Neural cell (in vitro differentiated cells): ENCODE data around the gene OBI1. TPM values are rescaled to one million over a fixed set of nuclear protein-coding genes. Genes with fewer than 3 reads are reported as not detected.

Experiments
- H2AFZ ChIP-seq: fragments of 200-600, 300-800 bp; sonication (generic), shearing (Covaris generic); 2 replicates; pipeline ENCODE4 v1.6.0; 2014; ENCODE audit warnings: low read depth, mild to moderate bottlenecking, antibody characterized with exemption, low read length, moderate library complexity
- H3F3A ChIP-seq: fragments of 200-600 bp; shearing (Covaris generic); 2 replicates; pipeline ENCODE4 v1.6.1; 2016; ENCODE audit warnings: mild to moderate bottlenecking, moderate library complexity, mixed read lengths, antibody characterized with exemption, low read length; ENCODE audit not compliant: insufficient read depth, poor library complexity, severe bottlenecking
- H3K27ac ChIP-seq: fragments of 200-600, 300-800 bp; sonication (generic), shearing (Covaris generic); 2 replicates; pipeline ENCODE4 v1.5.1; 2014; ENCODE audit warnings: mild to moderate bottlenecking, low read length, moderate library complexity
- H3K27me3 ChIP-seq: fragments of 300-800, 200-600 bp; sonication (generic), shearing (Covaris generic); 2 replicates; pipeline ENCODE4 v1.6.0; 2014; ENCODE audit warnings: mild to moderate bottlenecking, low read depth, low read length, moderate library complexity; ENCODE audit not compliant: insufficient read depth
- H3K36me3 ChIP-seq: fragments of 300-800, 200-600 bp; sonication (generic), shearing (Covaris generic); 2 replicates; pipeline ENCODE4 v1.5.1; 2014; ENCODE audit warnings: mild to moderate bottlenecking, antibody characterized with exemption, low read length, moderate library complexity; ENCODE audit not compliant: insufficient read depth
- H3K4me2 ChIP-seq: fragments of 300-800, 200-600 bp; sonication (generic), shearing (Covaris generic); 2 replicates; pipeline ENCODE4 v1.6.0; 2014; ENCODE audit warnings: mild to moderate bottlenecking, low read length
- H3K4me3 ChIP-seq: fragments of 300-800, 200-600 bp; sonication (generic), shearing (Covaris generic); 2 replicates; pipeline ENCODE4 v1.5.1; 2014; ENCODE audit warnings: mild to moderate bottlenecking, low read length, moderate library complexity
- H3K79me2 ChIP-seq: fragments of 200-600 bp; shearing (Covaris generic); replicated peaks from 2 replicates; pipeline ENCODE4 v1.6.0; 2014; ENCODE audit warnings: mild to moderate bottlenecking, low read length, moderate library complexity; ENCODE audit not compliant: insufficient read depth
- H3K9ac ChIP-seq: fragments of 300-800, 200-600 bp; sonication (generic), shearing (Covaris generic); 2 replicates; pipeline ENCODE4 v1.6.1; 2016; ENCODE audit warnings: mild to moderate bottlenecking, low read length, mixed read lengths
- H3K9me2 ChIP-seq: fragments of 200-600 bp; shearing (Covaris generic); 2 replicates; pipeline ENCODE4 v1.6.1; 2016; ENCODE audit warnings: mild to moderate bottlenecking, low read length, mixed read lengths; ENCODE audit not compliant: insufficient read depth
- H3K9me3 ChIP-seq: fragments of 200-600, 300-800 bp; sonication (generic), shearing (Covaris generic); 2 replicates; pipeline ENCODE4 v1.6.1; 2016; ENCODE audit warnings: mild to moderate bottlenecking, mixed run types, low read length, moderate library complexity, mixed read lengths
- H4K20me1 ChIP-seq: fragments of 200-600 bp; shearing (Covaris generic); 2 replicates; pipeline ENCODE4 v1.6.1; 2016; ENCODE audit warnings: mild to moderate bottlenecking, mixed run types; ENCODE audit not compliant: insufficient read depth
- EP300 ChIP-seq: fragments of 450-650 bp; conservative IDR thresholded peaks from 2 replicates; pipeline ENCODE4 v1.6.1; 2014; ENCODE audit warnings: antibody characterized with exemption, mild to moderate bottlenecking, moderate library complexity; ENCODE audit not compliant: poor library complexity, severe bottlenecking
- EZH2 ChIP-seq: fragments of 200-600, 300-800 bp; shearing (Covaris generic), sonication (generic); IDR thresholded peaks from 2 replicates; pipeline ENCODE4 v1.6.1; 2014; ENCODE audit warnings: antibody characterized with exemption, low read length, borderline replicate concordance, mild to moderate bottlenecking; ENCODE audit not compliant: insufficient read depth, poor library complexity, severe bottlenecking
- MXI1 ChIP-seq: fragments of 450-650 bp; conservative IDR thresholded peaks from 2 replicates; pipeline ENCODE4 v1.6.1; 2014; ENCODE audit warnings: antibody characterized with exemption, mild to moderate bottlenecking; ENCODE audit not compliant: poor library complexity, severe bottlenecking
- POLR2AphosphoS5 ChIP-seq: IDR thresholded peaks from 2 replicates; pipeline ENCODE4 v1.6.1; 2012
- RAD21 ChIP-seq: fragments of 450-650 bp; conservative IDR thresholded peaks from 2 replicates; pipeline ENCODE4 v1.6.1; 2014; ENCODE audit warnings: antibody characterized with exemption, mild to moderate bottlenecking, moderate library complexity
- SMC3 ChIP-seq: fragments of 450-650 bp; conservative IDR thresholded peaks from 2 replicates; pipeline ENCODE4 v1.6.1; 2014; ENCODE audit warnings: antibody characterized with exemption, mild to moderate bottlenecking, moderate library complexity; ENCODE audit not compliant: poor library complexity
- TAF1 ChIP-seq: IDR thresholded peaks from 2 replicates; pipeline ENCODE4 v1.6.1; 2012; ENCODE audit warnings: low read depth
- polyA plus RNA-seq: library from polyadenylated mRNA; depleted of rRNA; stranded (reverse); fragments of >200 nt; gene quantifications from 2 replicates; pipeline ENCODE4 v1.2.3, GENCODE V29; 2014
- TF ChIP-seq, protein P1 (sequence below): IDR thresholded peaks from 2 replicates; pipeline ENCODE4 v1.6.1; 2012; ENCODE audit warnings: borderline replicate concordance
- TF ChIP-seq, protein P2 (sequence below): fragments of 450-650 bp; IDR thresholded peaks from 2 replicates; pipeline ENCODE4 v1.5.1; 2014; ENCODE audit warnings: antibody characterized with exemption, mild to moderate bottlenecking, moderate library complexity; ENCODE audit not compliant: poor library complexity, severe bottlenecking

The OBI1 gene
- polyA plus RNA-seq, 1 donor from 2014 or later, result 40.1 TPM

DNA sequence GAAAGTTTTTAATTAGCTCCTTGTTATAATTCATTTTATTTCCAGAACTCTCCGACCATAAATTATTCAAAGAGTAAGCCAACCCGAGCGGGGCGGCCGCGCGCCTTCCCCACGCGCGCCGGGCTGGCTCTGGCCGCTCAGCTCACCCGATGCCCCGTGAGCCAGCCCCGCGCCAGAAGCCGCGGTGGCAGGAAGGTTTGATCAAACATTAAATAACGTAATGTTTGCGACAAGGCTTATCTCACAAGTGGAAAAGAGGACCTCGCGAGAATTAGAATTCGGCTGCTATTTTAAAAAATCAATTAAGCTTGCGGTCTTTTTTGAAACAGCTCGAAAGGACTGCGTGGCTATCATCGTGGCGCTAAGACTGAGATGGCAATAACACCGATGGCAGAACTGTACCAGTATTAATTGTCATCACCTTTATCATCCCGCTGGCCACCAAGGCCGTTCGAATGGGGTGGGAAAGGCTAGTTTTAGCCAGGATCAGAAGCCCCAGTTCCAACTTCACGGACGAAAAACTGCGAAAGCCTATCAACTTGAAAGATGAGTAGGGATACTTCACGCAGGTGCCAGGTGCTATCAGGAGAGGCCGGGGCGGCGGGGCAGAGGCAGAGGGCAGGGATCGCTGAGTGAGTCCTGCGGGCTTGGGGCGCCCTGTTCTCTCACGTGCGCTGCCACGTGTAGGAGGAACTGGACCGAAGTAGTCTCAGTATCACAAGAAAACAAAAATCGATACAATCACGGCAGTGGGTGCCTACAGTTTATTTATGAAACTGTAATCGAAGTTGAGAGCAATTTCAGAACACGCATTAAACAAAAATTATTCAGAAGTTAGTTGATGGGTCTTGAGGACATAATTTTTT is 62.0 kb downstream of the OBI1 start:
- Histone ChIP-seq H3K9ac (no peak overlapping the region), H3F3A (no peaks in the 10 kb centered on the region), H3K4me3 (no peak overlapping the region), H2AFZ (no peak overlapping the region), H3K9me3 (no peaks in the 10 kb centered on the region), H3K27me3 (peaks cover 98% of the 10 kb centered on the region), H3K79me2 (no peaks in the 10 kb centered on the region), H4K20me1 (no peaks in the 10 kb centered on the region), H3K9me2 (no peaks in the 10 kb centered on the region), H3K27ac (no peak overlapping the region), H3K36me3 (no peaks in the 10 kb centered on the region), H3K4me2 (no peak overlapping the region)
- TF ChIP-seq, protein P1, sequence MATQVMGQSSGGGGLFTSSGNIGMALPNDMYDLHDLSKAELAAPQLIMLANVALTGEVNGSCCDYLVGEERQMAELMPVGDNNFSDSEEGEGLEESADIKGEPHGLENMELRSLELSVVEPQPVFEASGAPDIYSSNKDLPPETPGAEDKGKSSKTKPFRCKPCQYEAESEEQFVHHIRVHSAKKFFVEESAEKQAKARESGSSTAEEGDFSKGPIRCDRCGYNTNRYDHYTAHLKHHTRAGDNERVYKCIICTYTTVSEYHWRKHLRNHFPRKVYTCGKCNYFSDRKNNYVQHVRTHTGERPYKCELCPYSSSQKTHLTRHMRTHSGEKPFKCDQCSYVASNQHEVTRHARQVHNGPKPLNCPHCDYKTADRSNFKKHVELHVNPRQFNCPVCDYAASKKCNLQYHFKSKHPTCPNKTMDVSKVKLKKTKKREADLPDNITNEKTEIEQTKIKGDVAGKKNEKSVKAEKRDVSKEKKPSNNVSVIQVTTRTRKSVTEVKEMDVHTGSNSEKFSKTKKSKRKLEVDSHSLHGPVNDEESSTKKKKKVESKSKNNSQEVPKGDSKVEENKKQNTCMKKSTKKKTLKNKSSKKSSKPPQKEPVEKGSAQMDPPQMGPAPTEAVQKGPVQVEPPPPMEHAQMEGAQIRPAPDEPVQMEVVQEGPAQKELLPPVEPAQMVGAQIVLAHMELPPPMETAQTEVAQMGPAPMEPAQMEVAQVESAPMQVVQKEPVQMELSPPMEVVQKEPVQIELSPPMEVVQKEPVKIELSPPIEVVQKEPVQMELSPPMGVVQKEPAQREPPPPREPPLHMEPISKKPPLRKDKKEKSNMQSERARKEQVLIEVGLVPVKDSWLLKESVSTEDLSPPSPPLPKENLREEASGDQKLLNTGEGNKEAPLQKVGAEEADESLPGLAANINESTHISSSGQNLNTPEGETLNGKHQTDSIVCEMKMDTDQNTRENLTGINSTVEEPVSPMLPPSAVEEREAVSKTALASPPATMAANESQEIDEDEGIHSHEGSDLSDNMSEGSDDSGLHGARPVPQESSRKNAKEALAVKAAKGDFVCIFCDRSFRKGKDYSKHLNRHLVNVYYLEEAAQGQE, result no peak
- no peak for TF ChIP-seq EP300
- peak; percentile 71 for TF ChIP-seq EZH2
- TF ChIP-seq RAD21, result no peak
- no peak for TF ChIP-seq TAF1
- no peak for TF ChIP-seq MXI1
- TF ChIP-seq POLR2AphosphoS5, result peak; percentile 59
- TF ChIP-seq, protein P2, sequence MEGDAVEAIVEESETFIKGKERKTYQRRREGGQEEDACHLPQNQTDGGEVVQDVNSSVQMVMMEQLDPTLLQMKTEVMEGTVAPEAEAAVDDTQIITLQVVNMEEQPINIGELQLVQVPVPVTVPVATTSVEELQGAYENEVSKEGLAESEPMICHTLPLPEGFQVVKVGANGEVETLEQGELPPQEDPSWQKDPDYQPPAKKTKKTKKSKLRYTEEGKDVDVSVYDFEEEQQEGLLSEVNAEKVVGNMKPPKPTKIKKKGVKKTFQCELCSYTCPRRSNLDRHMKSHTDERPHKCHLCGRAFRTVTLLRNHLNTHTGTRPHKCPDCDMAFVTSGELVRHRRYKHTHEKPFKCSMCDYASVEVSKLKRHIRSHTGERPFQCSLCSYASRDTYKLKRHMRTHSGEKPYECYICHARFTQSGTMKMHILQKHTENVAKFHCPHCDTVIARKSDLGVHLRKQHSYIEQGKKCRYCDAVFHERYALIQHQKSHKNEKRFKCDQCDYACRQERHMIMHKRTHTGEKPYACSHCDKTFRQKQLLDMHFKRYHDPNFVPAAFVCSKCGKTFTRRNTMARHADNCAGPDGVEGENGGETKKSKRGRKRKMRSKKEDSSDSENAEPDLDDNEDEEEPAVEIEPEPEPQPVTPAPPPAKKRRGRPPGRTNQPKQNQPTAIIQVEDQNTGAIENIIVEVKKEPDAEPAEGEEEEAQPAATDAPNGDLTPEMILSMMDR, result no peak
- no peak for TF ChIP-seq SMC3

DNA sequence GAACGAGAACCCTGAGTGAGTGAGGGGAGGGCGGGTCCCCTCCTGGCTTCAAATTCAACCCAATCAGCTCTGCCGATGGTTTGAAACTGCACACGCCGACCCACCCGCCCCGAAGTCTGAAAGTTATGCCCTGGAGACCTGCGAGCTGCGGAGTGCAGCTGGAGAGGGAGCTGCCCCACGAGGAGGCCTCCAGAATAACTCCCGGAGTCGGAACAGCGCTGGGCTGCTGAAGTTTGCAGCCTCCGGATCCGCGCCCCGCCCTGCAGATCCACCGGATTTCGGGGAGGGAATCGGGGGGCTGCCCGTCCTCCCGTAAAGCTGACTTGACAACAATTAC is 62.6 kb downstream of the OBI1 start:
- H3K4me2 ChIP-seq, result no peak overlapping the region
- H3K27ac ChIP-seq, result no peak overlapping the region
- H3K4me3 ChIP-seq, result peak overlapping the region; percentile 48
- no peak overlapping the region for H2AFZ ChIP-seq
- TF ChIP-seq, protein P2, result no peak
- TF ChIP-seq MXI1 (no peak), EZH2 (no peak), EP300 (no peak), RAD21 (no peak), TAF1 (no peak), POLR2AphosphoS5 (no peak), SMC3 (no peak)
- TF ChIP-seq, protein P1, result no peak
- H3F3A ChIP-seq, result no peaks in the 10 kb centered on the region
- no peaks in the 10 kb centered on the region for H3K79me2 ChIP-seq
- H4K20me1 ChIP-seq, result no peaks in the 10 kb centered on the region
- H3K27me3 ChIP-seq, result peaks cover 100% of the 10 kb centered on the region
- H3K9ac ChIP-seq, result no peak overlapping the region
- H3K36me3 ChIP-seq, result no peaks in the 10 kb centered on the region
- H3K9me2 ChIP-seq, result no peaks in the 10 kb centered on the region
- H3K9me3 ChIP-seq, result no peaks in the 10 kb centered on the region
